Neuronal stem cell (in vitro differentiated cells): Measurements from ENCODE around the gene NR3C1.

Source experiments
- DNase-seq: peaks from one replicate; pipeline ENCODE4 v3.0.0-alpha.2; 2013; ENCODE audit warnings: low spot score
- H2AFZ ChIP-seq: one replicate; pipeline ENCODE4 v1.6.1; 2013; ENCODE audit warnings: mild to moderate bottlenecking, low read length, inconsistent platforms
- H2AK5ac ChIP-seq: 2 replicates; pipeline ENCODE4 v1.6.1; 2013; ENCODE audit warnings: low read depth, mild to moderate bottlenecking, inconsistent platforms, low read length, moderate library complexity, mixed read lengths
- H2BK120ac ChIP-seq: 2 replicates; pipeline ENCODE4 v1.6.1; 2013; ENCODE audit warnings: low read depth, mild to moderate bottlenecking, inconsistent platforms, low read length, moderate library complexity, mixed read lengths
- H2BK12ac ChIP-seq: one replicate; pipeline ENCODE4 v1.6.1; 2013; ENCODE audit warnings: low read length, inconsistent platforms
- H2BK15ac ChIP-seq: 2 replicates; pipeline ENCODE4 v1.6.1; 2013; ENCODE audit warnings: mild to moderate bottlenecking, low read length, inconsistent platforms, mixed read lengths
- H2BK5ac ChIP-seq: one replicate; pipeline ENCODE4 v1.6.1; 2013; ENCODE audit warnings: inconsistent platforms, mild to moderate bottlenecking, low read length, moderate library complexity
- H3K14ac ChIP-seq: one replicate; pipeline ENCODE4 v1.6.1; 2013; ENCODE audit warnings: low read length, inconsistent platforms
- H3K18ac ChIP-seq: 2 replicates; pipeline ENCODE4 v1.6.1; 2013; ENCODE audit warnings: low read length, inconsistent platforms
- H3K23ac ChIP-seq: 2 replicates; pipeline ENCODE4 v1.6.1; 2013; ENCODE audit warnings: low read depth, mild to moderate bottlenecking, mixed read lengths, low read length, inconsistent platforms; ENCODE audit not compliant: poor library complexity
- H3K27ac ChIP-seq: replicated peaks from 3 replicates; pipeline ENCODE4 v1.5.1; 2013; ENCODE audit warnings: low read length, inconsistent platforms
- H3K27me3 ChIP-seq, 3 experiments: 2 replicates each; pipeline ENCODE4 v1.6.1; 2013; ENCODE audit warnings: low read length in 3 of 3, mild to moderate bottlenecking in 2 of 3, inconsistent platforms in 1 of 3, low read depth in 1 of 3, mixed read lengths in 1 of 3, moderate library complexity in 1 of 3; ENCODE audit not compliant: control insufficient read depth in 3 of 3, insufficient read depth in 3 of 3
- H3K36me3 ChIP-seq, 2 donors: replicated peaks in 1 of 2; 2 replicates each; pipeline ENCODE4 v1.6.1; 2013; ENCODE audit warnings: low read length in 2 of 2; ENCODE audit not compliant: control insufficient read depth in 2 of 2, insufficient read depth in 2 of 2
- H3K4ac ChIP-seq: 2 replicates; pipeline ENCODE4 v1.6.1; 2013; ENCODE audit warnings: inconsistent platforms, mild to moderate bottlenecking, low read length, moderate library complexity
- H3K4me1 ChIP-seq, 2 donors: 1 replicate in 1 of 2; 2 replicates in 1 of 2; pipeline ENCODE4 v1.6.1; 2013; ENCODE audit warnings: low read length in 2 of 2, low read depth in 1 of 2; ENCODE audit not compliant: control insufficient read depth in 2 of 2, insufficient read depth in 1 of 2
- H3K4me2 ChIP-seq: one replicate; pipeline ENCODE4 v1.6.1; 2013; ENCODE audit warnings: mild to moderate bottlenecking, low read length, inconsistent platforms; ENCODE audit not compliant: insufficient read depth, poor library complexity, severe bottlenecking
- H3K4me3 ChIP-seq, 2 donors: 2 replicates each; pipeline ENCODE4 v1.5.1; 2013; ENCODE audit warnings: low read length in 2 of 2, mild to moderate bottlenecking in 2 of 2, inconsistent platforms in 1 of 2, moderate library complexity in 1 of 2
- H3K79me1 ChIP-seq: one replicate; pipeline ENCODE4 v1.6.1; 2013; ENCODE audit warnings: low read depth, mild to moderate bottlenecking, inconsistent platforms, low read length, moderate library complexity
- H3K9ac ChIP-seq: one replicate; pipeline ENCODE4 v1.6.1; 2013; ENCODE audit warnings: mild to moderate bottlenecking, low read depth, low read length, inconsistent platforms; ENCODE audit not compliant: poor library complexity
- H3K9me3 ChIP-seq, 2 donors: replicated peaks in 1 of 2; 2 replicates each; pipeline versions ENCODE3 to v1.6.1; 2013; ENCODE audit warnings: low read length in 2 of 2, mild to moderate bottlenecking in 2 of 2, inconsistent platforms in 1 of 2, low read depth in 1 of 2, mixed read lengths in 1 of 2, moderate library complexity in 1 of 2; ENCODE audit not compliant: control insufficient read depth in 2 of 2, insufficient read depth in 1 of 2
- H4K8ac ChIP-seq: one replicate; pipeline ENCODE4 v1.6.1; 2013; ENCODE audit warnings: low read depth, mild to moderate bottlenecking, inconsistent platforms, low read length, moderate library complexity
- H4K91ac ChIP-seq: one replicate; pipeline ENCODE4 v1.6.1; 2013; ENCODE audit warnings: low read length, low read depth, mild to moderate bottlenecking, inconsistent platforms; ENCODE audit not compliant: poor library complexity
- WGBS, 2 donors: extraction: QIAGEN DNeasy Blood & Tissue Kit; methylation state at CpG; one replicate each; pipeline ENCODE4 v1.1.7; 2013; ENCODE audit warnings: missing lambda C conversion rate in 2 of 2, mixed read lengths in 1 of 2; ENCODE audit not compliant: insufficient read length in 2 of 2, insufficient replicate concordance in 1 of 2; ENCODE audit errors: extremely low coverage in 2 of 2; 5-methylcytosine and 5-hydroxymethylcytosine counted together

Gene NR3C1

GRCh38 chr5:143302341-143303045 is 101.0 kb downstream of the NR3C1 start:
- H4K8ac ChIP-seq = no peak overlapping the region
- H3K4me3 ChIP-seq = no peak overlapping the region
- H2BK15ac ChIP-seq = no peak overlapping the region
- H3K23ac ChIP-seq = no peak overlapping the region
- H3K4me2 ChIP-seq = no peak overlapping the region
- no peaks in the 10 kb centered on the region for H3K79me1 ChIP-seq
- H2AK5ac ChIP-seq = no peak overlapping the region
- no peaks in the 10 kb centered on the region for H3K9me3 ChIP-seq
- no peak overlapping the region for H3K9ac ChIP-seq
- no peak overlapping the region for H3K18ac ChIP-seq
- no peak overlapping the region for H3K14ac ChIP-seq
- no peak overlapping the region for H2BK5ac ChIP-seq
- no peak overlapping the region for H2BK12ac ChIP-seq
- no peak overlapping the region for H4K91ac ChIP-seq
- no peaks in the 10 kb centered on the region for H3K36me3 ChIP-seq
- no peak for DNase-seq
- no peak overlapping the region for H3K27ac ChIP-seq
- H3K4me1 ChIP-seq = no peaks in the 10 kb centered on the region
- no peak overlapping the region for H2BK120ac ChIP-seq
- H2AFZ ChIP-seq = no peak overlapping the region
- no peak overlapping the region for H3K4ac ChIP-seq
- H3K27me3 ChIP-seq = no peaks in the 10 kb centered on the region

GRCh38 chr5:143297756-143298155 is 105.7 kb downstream of the NR3C1 start:
- H3K4ac ChIP-seq = no peak overlapping the region
- H4K8ac ChIP-seq = no peak overlapping the region
- no peak for DNase-seq
- H3K18ac ChIP-seq = no peak overlapping the region
- no peaks in the 10 kb centered on the region for H3K36me3 ChIP-seq
- H2AK5ac ChIP-seq = no peak overlapping the region
- no peak overlapping the region for H2BK120ac ChIP-seq
- no peak overlapping the region for H3K4me2 ChIP-seq
- no CpG with 5 or more reads among the region's 3 CpGs for WGBS, 2 donors
- H3K4me1 ChIP-seq = no peaks in the 10 kb centered on the region
- H3K23ac ChIP-seq = no peak overlapping the region
- no peak overlapping the region for H2BK15ac ChIP-seq
- no peak overlapping the region for H2BK12ac ChIP-seq
- no peak overlapping the region for H2BK5ac ChIP-seq
- no peak overlapping the region for H4K91ac ChIP-seq
- no peak overlapping the region for H3K14ac ChIP-seq
- H3K27me3 ChIP-seq = no peaks in the 10 kb centered on the region
- no peak overlapping the region for H3K4me3 ChIP-seq
- no peak overlapping the region for H3K27ac ChIP-seq
- H3K9me3 ChIP-seq = no peaks in the 10 kb centered on the region
- no peak overlapping the region for H3K9ac ChIP-seq
- no peaks in the 10 kb centered on the region for H3K79me1 ChIP-seq
- H2AFZ ChIP-seq = no peak overlapping the region

DNA sequence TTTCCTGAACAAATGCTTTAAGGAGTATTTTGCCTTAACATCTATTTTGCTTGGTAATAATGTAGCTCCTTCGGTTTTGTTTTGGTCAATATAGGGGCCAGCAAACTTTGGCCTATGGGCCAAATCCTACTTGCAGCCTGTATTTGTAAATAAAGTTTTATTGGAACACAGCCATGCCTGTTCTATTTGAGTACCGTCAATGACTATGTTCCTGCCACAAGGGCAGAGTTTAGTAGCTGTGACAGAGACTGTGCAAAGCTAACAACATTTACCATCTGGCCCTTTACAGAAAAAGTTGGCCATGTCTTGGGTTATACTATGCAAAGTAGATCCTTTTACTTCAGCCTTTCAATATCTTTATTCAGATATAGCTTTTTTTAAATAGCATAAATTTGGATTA is 113.4 kb downstream of the NR3C1 start:
- H3K18ac ChIP-seq = no peak overlapping the region
- no peak overlapping the region for H3K9ac ChIP-seq
- H3K23ac ChIP-seq = no peak overlapping the region
- no peak overlapping the region for H2BK15ac ChIP-seq
- no peak overlapping the region for H2AFZ ChIP-seq
- H3K4ac ChIP-seq = no peak overlapping the region
- no peaks in the 10 kb centered on the region for H3K27me3 ChIP-seq
- H4K91ac ChIP-seq = no peak overlapping the region
- H3K79me1 ChIP-seq = no peaks in the 10 kb centered on the region
- H3K14ac ChIP-seq = no peak overlapping the region
- H2AK5ac ChIP-seq = no peak overlapping the region
- no peaks in the 10 kb centered on the region for H3K9me3 ChIP-seq
- H3K4me3 ChIP-seq = no peak overlapping the region
- no peak overlapping the region for H2BK5ac ChIP-seq
- H3K36me3 ChIP-seq = no peaks in the 10 kb centered on the region
- H4K8ac ChIP-seq = no peak overlapping the region
- H2BK120ac ChIP-seq = no peak overlapping the region
- no peak overlapping the region for H3K4me2 ChIP-seq
- no peak overlapping the region for H2BK12ac ChIP-seq
- no CpG with 5 or more reads among the region's 2 CpGs for WGBS, 2 donors
- no peaks in the 10 kb centered on the region for H3K4me1 ChIP-seq
- H3K27ac ChIP-seq = no peak overlapping the region
- no peak for DNase-seq

GRCh38 chr5:143284521-143284920 is 119.0 kb downstream of the NR3C1 start:
- no peak overlapping the region for H2AFZ ChIP-seq
- H2BK120ac ChIP-seq = no peak overlapping the region
- H4K8ac ChIP-seq = no peak overlapping the region
- H2AK5ac ChIP-seq = no peak overlapping the region
- no peak overlapping the region for H2BK12ac ChIP-seq
- no peak overlapping the region for H3K18ac ChIP-seq
- H3K4me3 ChIP-seq = no peak overlapping the region
- H2BK5ac ChIP-seq = no peak overlapping the region
- no peaks in the 10 kb centered on the region for H3K4me1 ChIP-seq
- H3K27ac ChIP-seq = no peak overlapping the region
- no peaks in the 10 kb centered on the region for H3K79me1 ChIP-seq
- DNase-seq = no peak
- H3K9ac ChIP-seq = no peak overlapping the region
- H2BK15ac ChIP-seq = no peak overlapping the region
- H3K4ac ChIP-seq = no peak overlapping the region
- H4K91ac ChIP-seq = no peak overlapping the region
- no peaks in the 10 kb centered on the region for H3K36me3 ChIP-seq
- peaks cover 0 to 8% of the 10 kb centered on the region in 2 donors for H3K9me3 ChIP-seq
- no CpG with 5 or more reads among the region's 3 CpGs for WGBS, 2 donors
- no peak overlapping the region for H3K4me2 ChIP-seq
- no peak overlapping the region for H3K14ac ChIP-seq
- H3K23ac ChIP-seq = no peak overlapping the region
- H3K27me3 ChIP-seq = no peaks in the 10 kb centered on the region
